HepG2 (cell line): ENCODE results near the gene DKKL1. TPM values are rescaled to one million over a fixed set of nuclear protein-coding genes. Genes with fewer than 3 reads are reported as not detected.

Experiments
- ATAC-seq: fragments of 200-7000 bp; cut with Tn5 transposase; 3 replicates; pipeline ENCODE4 v1.9.1; 2020; ENCODE audit warnings: mild to moderate bottlenecking, moderate library complexity
- BruUV-seq: library from RNA; stranded (reverse); fragments of 400-500 nt; replicated peaks from 2 replicates; lab custom pipeline; 2021; lab: Mats Ljungman, UMichigan
- CTCF ChIA-PET: fragments of 300-600 bp; formaldehyde crosslinking; extraction: SDS; loops from one replicate; lab custom pipeline; 2021; ENCODE audit warnings: low total read pairs, inconsistent platforms, low intra/inter-chr PET ratio; lab: Yijun Ruan, JAX
- POLR2A ChIA-PET: fragments of 350-600 bp; sonication (Branson Sonifier 250); formaldehyde crosslinking; loops from one replicate; lab custom pipeline; 2020; ENCODE audit warnings: antibody characterized with exemption, inconsistent platforms; lab: Yijun Ruan, JAX
- DNase-seq: peaks from one replicate; pipeline ENCODE4 v3.0.0-alpha.2; 2015; ENCODE audit warnings: low spot score
- FAIRE-seq: peaks from 3 replicates; lab custom pipeline; 2011; peaks lifted over from hg19 to GRCh38; lab: Jason Lieb, UNC
- H2AFZ ChIP-seq: one replicate; pipeline ENCODE4 v1.6.1; 2011; ENCODE audit warnings: low read length, inconsistent platforms
- H3K27ac ChIP-seq: fragments of 300-600 bp; 3 replicates; pipeline ENCODE4 v1.8.0; 2011; ENCODE audit warnings: mixed run types, mild to moderate bottlenecking, mixed read lengths, low read length, inconsistent platforms; ENCODE audit not compliant: insufficient read depth; ENCODE audit errors: extremely low read length
- H3K27me3 ChIP-seq, 2 experiments: fragments of 200-600 bp in 1 of 2; 2 replicates in 1 of 2; 3 replicates in 1 of 2; pipeline versions ENCODE4 v1.6.0 to v1.8.0; 2011; ENCODE audit warnings: low read length in 2 of 2, mild to moderate bottlenecking in 2 of 2, moderate library complexity in 2 of 2, inconsistent platforms in 1 of 2; ENCODE audit not compliant: insufficient read depth in 2 of 2, control insufficient read depth in 1 of 2
- H3K36me3 ChIP-seq, 2 experiments: fragments of 200-600 bp in 1 of 2; replicated peaks in 1 of 2; 2 replicates in 1 of 2; 3 replicates in 1 of 2; pipeline versions ENCODE4 v1.5.1 to v1.8.0; 2011; ENCODE audit warnings: low read length in 2 of 2, inconsistent platforms in 1 of 2; ENCODE audit not compliant: insufficient read depth in 2 of 2, control insufficient read depth in 1 of 2
- H3K4me1 ChIP-seq: 2 replicates; pipeline ENCODE4 v1.5.1; 2012; ENCODE audit warnings: low read length, inconsistent platforms; ENCODE audit not compliant: insufficient read depth
- H3K4me2 ChIP-seq: 2 replicates; pipeline ENCODE4 v1.6.0; 2011; ENCODE audit warnings: low read depth, low read length, inconsistent platforms
- H3K4me3 ChIP-seq, 3 experiments: fragments of 200-600 bp in 1 of 3; sonication (generic), shearing (Covaris generic) in 1 of 3; replicated peaks in 1 of 3; 2 replicates each; pipeline ENCODE4 v1.5.1; 2011 to 2016; ENCODE audit warnings: low read length in 3 of 3, inconsistent platforms in 2 of 3, low read depth in 2 of 3, mild to moderate bottlenecking in 2 of 3, control low read depth in 1 of 3, mixed read lengths in 1 of 3; ENCODE audit not compliant: insufficient read depth in 1 of 3
- H3K79me2 ChIP-seq: one replicate; pipeline ENCODE4 v1.6.1; 2011; ENCODE audit warnings: low read length, inconsistent platforms; ENCODE audit not compliant: insufficient read depth
- H3K9ac ChIP-seq: 2 replicates; pipeline ENCODE4 v1.6.0; 2011; ENCODE audit warnings: mild to moderate bottlenecking, low read depth, low read length, inconsistent platforms; ENCODE audit not compliant: insufficient read depth
- H3K9me3 ChIP-seq: 2 replicates; pipeline ENCODE4 v1.5.1; 2012; ENCODE audit warnings: mild to moderate bottlenecking, low read length
- H4K20me1 ChIP-seq: 2 replicates; pipeline ENCODE4 v1.6.0; 2011; ENCODE audit warnings: inconsistent platforms, mild to moderate bottlenecking, low read length, moderate library complexity; ENCODE audit not compliant: insufficient read depth
- AGO2 ChIP-seq: fragments of 200-400 bp; formaldehyde crosslinking; optimal IDR thresholded peaks from 2 replicates; pipeline ENCODE3; 2017; ENCODE audit warnings: mild to moderate bottlenecking, low read depth, low read length, moderate library complexity
- NFIB ChIP-seq: sonication (generic); formaldehyde crosslinking; IDR thresholded peaks from 2 replicates; pipeline ENCODE4 v1.9.0; 2021; ENCODE audit warnings: missing genetic modification reagents, mild to moderate bottlenecking, borderline replicate concordance
- RBFOX2 ChIP-seq: fragments of 200-400 bp; formaldehyde crosslinking; IDR thresholded peaks from 2 replicates; pipeline ENCODE4 v1.6.1; 2017; ENCODE audit warnings: low read depth, mild to moderate bottlenecking, low read length
- TBX2 ChIP-seq: sonication (generic); formaldehyde crosslinking; IDR thresholded peaks from 2 replicates; pipeline ENCODE4 v1.5.0; 2020; ENCODE audit warnings: missing genetic modification reagents, mild to moderate bottlenecking, borderline replicate concordance
- ZBTB38 ChIP-seq: sonication (generic); formaldehyde crosslinking; IDR thresholded peaks from 2 replicates; pipeline ENCODE4 v1.5.1; 2020; ENCODE audit warnings: mild to moderate bottlenecking, missing genetic modification reagents
- ZFX ChIP-seq: sonication (generic); formaldehyde crosslinking; IDR thresholded peaks from 2 replicates; pipeline ENCODE4 v1.4.0; 2020; ENCODE audit warnings: mild to moderate bottlenecking, low read depth, missing genetic modification reagents, moderate library complexity
- ZSCAN30 ChIP-seq: sonication (generic); formaldehyde crosslinking; IDR thresholded peaks from 2 replicates; pipeline ENCODE4 v1.5.0; 2020; ENCODE audit warnings: mild to moderate bottlenecking, missing genetic modification reagents
- WGBS: methylation state at CpG from one replicate; pipeline ENCODE4 v1.1.6; 2017; ENCODE audit warnings: low lambda C conversion rate; 5-methylcytosine and 5-hydroxymethylcytosine counted together
- in situ Hi-C: cut with HindIII; loops from 2 replicates; pipeline ENCODE4 v1.10.0; 2017; ENCODE audit warnings: low pct_unique_long_range_greater_than_20kb; ENCODE audit not compliant: extremely low pct_ligation_motif_present
- intact Hi-C: fragments of 100-400 bp; cut with micrococcal nuclease; formaldehyde crosslinking; loops from one replicate; pipeline ENCODE4 v1.10.0; 2022; ENCODE audit not compliant: unreplicated experiment
- polyA plus RNA-seq, 8 experiments: library from polyadenylated mRNA; depleted of rRNA in 3 of 8; stranded (reverse) in 7 of 8; unstranded in 1 of 8; fragments of >200 nt; fragmentation: Illumina TruSeq in 4 of 8; extraction: Trizol in 4 of 8; gene quantifications; 2 replicates each; pipeline versions ENCODE4 v1.2.1 to v1.2.3, GENCODE V29; 2011 to 2016; ENCODE audit warnings: low read depth in 4 of 8, missing spikeins in 1 of 8, mixed read lengths in 1 of 8; ENCODE audit not compliant: insufficient read depth in 1 of 8
- total RNA-seq, 5 experiments: library from RNA; depleted of rRNA; stranded (reverse); fragments of >200 nt; fragmentation: Illumina TruSeq; extraction: Trizol; gene quantifications; 2 replicates each; pipeline ENCODE4 v1.2.3, GENCODE V29; 2016; ENCODE audit warnings: low read depth in 1 of 5
- TF ChIP-seq, protein P1 (sequence below): sonication (generic); formaldehyde crosslinking; IDR thresholded peaks from 2 replicates; pipeline ENCODE4 v1.4.0; 2020; ENCODE audit warnings: missing genetic modification reagents

Gene DKKL1
- total and polyA plus RNA-seq, 2 of the 13 experiments (the other 11 are each of a cell fraction or from before 2014, with no cell fraction given), result 0.30 to 0.31 TPM

DNA sequence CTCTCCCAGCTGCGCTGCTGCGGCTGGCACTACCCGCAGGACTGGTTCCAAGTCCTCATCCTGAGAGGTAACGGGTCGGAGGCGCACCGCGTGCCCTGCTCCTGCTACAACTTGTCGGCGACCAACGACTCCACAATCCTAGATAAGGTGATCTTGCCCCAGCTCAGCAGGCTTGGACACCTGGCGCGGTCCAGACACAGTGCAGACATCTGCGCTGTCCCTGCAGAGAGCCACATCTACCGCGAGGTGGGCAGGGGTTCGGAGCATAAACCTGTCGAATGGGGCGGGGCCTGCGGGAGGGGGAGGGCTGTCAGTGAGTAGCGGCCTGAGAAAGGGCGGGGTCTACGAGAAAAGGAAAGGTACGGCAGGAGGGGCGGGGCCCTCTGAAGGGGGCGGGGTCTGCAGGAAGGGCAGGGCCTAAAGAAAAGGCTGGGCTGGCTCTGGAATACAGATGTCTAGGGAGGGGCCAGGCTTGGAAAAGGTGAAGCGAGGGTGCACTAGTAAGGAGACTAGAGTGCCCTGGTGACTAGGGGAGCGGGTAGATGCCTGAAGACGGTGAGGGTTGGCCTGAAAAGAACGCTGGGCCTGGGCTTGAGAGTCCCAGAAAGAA lies 24.9 kb upstream of the DKKL1 start:
- Histone ChIP-seq H2AFZ (no peak overlapping the region), H3K4me2 (no peak overlapping the region)
- intact Hi-C loops, result no loop called here

DNA sequence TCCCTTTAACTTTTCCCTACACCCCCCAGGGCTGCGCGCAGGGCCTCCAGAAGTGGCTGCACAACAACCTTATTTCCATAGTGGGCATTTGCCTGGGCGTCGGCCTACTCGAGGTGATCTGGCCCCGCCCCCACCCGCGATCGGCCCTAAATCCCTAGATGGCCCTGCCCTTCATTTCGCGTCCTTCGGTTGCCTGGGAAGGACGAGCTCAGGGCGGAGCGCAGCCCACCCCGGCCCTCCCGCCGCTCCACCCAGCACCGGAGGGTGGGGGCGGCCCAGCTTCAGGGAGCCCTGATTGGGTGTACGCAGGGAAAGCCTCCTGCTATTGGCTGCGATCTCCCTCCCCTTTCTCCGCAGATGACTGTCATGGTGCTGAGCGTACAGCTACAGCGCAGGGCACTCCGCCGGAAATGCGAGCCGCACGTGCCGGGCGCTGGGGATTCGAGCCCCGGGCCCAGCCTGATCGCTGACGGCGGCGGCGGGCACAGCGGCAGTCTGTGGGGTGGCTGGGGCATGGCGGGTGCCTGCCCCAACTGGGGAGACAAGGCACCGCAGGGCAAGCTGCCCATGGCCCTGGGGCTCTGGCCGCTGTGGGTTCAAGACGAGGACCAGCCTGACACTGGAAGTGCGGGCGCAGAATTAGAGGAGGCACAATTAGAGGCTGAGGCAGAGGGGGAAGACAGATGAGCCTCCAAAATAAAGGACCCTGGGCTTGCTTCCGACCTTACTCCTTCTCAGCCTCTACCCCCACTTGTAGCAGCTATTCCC lies 24.2 kb upstream of the DKKL1 start:
- Histone ChIP-seq H3K4me1 (peaks cover 15% of the 10 kb centered on the region), H3K36me3 (peaks cover 0 to 2% of the 10 kb centered on the region in 2 experiments; a peak in 1 of 5 replicates), H3K27ac (no peak overlapping the region), H4K20me1 (no peaks in the 10 kb centered on the region), H2AFZ (no peak overlapping the region), H3K9me3 (no peaks in the 10 kb centered on the region), H3K9ac (no peak overlapping the region), H3K27me3 (no peaks in the 10 kb centered on the region), H3K79me2 (no peaks in the 10 kb centered on the region), H3K4me3 (no peak overlapping the region; a peak in 1 of 6 replicates), H3K4me2 (no peak overlapping the region)
- no peak for DNase-seq
- ATAC-seq, result no peak
- intact Hi-C loops, result no loop called here
- POLR2A ChIA-PET, result interaction anchor here (0.6 to 1.1 kb wide), 2 partner anchors 8 to 427 kb away, joined by 3 to 4 read pairs; partner anchors contain the start of gene AP2A1
- TF ChIP-seq ZSCAN30 (CRISPR knock-in tag) (no peak), TBX2 (CRISPR knock-in tag) (0 out of 2 replicates have a peak, but pooled peaks have one; percentile 33), AGO2 (peak; percentile 81), RBFOX2 (0 out of 2 replicates have a peak, but pooled peaks have one; percentile 24), NFIB (no peak), ZBTB38 (CRISPR knock-in tag) (0 out of 2 replicates have a peak, but pooled peaks have one; percentile 42)
- 95% methylated on average over 31 of the region's 47 CpGs for WGBS
- in situ Hi-C loops, result no loop called here
- FAIRE-seq, result no peak
- CTCF ChIA-PET, result no interaction called here
- BruUV-seq, result no TSS peak

More for the DNA sequence above, 24.9 kb upstream of the DKKL1 start:
- BruUV-seq, result no TSS peak
- in situ Hi-C loops, result no loop called here
- FAIRE-seq (no peak), DNase-seq (no peak), ATAC-seq (no peak)
- Histone ChIP-seq H3K27me3 (no peaks in the 10 kb centered on the region), H3K9ac (no peak overlapping the region), H3K36me3 (peaks cover 0 to 2% of the 10 kb centered on the region in 2 experiments; a peak in 1 of 5 replicates), H3K27ac (no peak overlapping the region), H3K4me3 (no peak overlapping the region), H4K20me1 (no peaks in the 10 kb centered on the region), H3K4me1 (peaks cover 17% of the 10 kb centered on the region), H3K9me3 (no peaks in the 10 kb centered on the region), H3K79me2 (no peaks in the 10 kb centered on the region)
- no peak for TF ChIP-seq ZFX (CRISPR knock-in tag)
- TF ChIP-seq, protein P1, sequence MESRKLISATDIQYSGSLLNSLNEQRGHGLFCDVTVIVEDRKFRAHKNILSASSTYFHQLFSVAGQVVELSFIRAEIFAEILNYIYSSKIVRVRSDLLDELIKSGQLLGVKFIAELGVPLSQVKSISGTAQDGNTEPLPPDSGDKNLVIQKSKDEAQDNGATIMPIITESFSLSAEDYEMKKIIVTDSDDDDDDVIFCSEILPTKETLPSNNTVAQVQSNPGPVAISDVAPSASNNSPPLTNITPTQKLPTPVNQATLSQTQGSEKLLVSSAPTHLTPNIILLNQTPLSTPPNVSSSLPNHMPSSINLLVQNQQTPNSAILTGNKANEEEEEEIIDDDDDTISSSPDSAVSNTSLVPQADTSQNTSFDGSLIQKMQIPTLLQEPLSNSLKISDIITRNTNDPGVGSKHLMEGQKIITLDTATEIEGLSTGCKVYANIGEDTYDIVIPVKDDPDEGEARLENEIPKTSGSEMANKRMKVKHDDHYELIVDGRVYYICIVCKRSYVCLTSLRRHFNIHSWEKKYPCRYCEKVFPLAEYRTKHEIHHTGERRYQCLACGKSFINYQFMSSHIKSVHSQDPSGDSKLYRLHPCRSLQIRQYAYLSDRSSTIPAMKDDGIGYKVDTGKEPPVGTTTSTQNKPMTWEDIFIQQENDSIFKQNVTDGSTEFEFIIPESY (CRISPR knock-in tag), result 0 out of 2 replicates have a peak, but pooled peaks have one; percentile 23
- POLR2A ChIA-PET, result no interaction called here
- CTCF ChIA-PET, result no interaction called here
- WGBS, result 84% methylated on average over 30 of the region's 30 CpGs
